Measurements from ENCODE around the gene SCAMP1.
A peak's percentile ranks its signal among the peaks of the same experiment; 100 is the strongest.
"Not testable (repeated sequence)": the region's sequence is repeated elsewhere in the genome, so short reads cannot be mapped to it uniquely, and the experiment has no call there.

SCAMP1 gene

GRCh38 chr5:78433972-78434371 lies 73.6 kb downstream of the SCAMP1 start:
- Histone ChIP-seq H3K9me3 (ENCODE audit: control insufficient read depth, low read length) (no peaks in the 10 kb centered on the region), H3K4me1 (ENCODE audit: control insufficient read depth, insufficient read depth, low read length) (no peaks in the 10 kb centered on the region), H3K27me3 (replicated peaks; ENCODE audit: control insufficient read depth, insufficient read depth, low read length) (no peaks in the 10 kb centered on the region), H3K9ac (ENCODE audit: low read length) (no peak overlapping the region), H3K4me3 (ENCODE audit: low read length) (no peak overlapping the region), H3K36me3 (ENCODE audit: control insufficient read depth, insufficient read depth, low read length, severe bottlenecking) (peaks cover 2% of the 10 kb centered on the region)
- no peak for DNase-seq (ENCODE audit: low read depth)

GRCh38 chr5:78447775-78448424 lies 87.5 kb downstream of the SCAMP1 start:
- Histone ChIP-seq H3K27me3 (replicated peaks; ENCODE audit: control insufficient read depth, insufficient read depth, low read length) (no peaks in the 10 kb centered on the region), H3K9me3 (ENCODE audit: control insufficient read depth, low read length) (no peaks in the 10 kb centered on the region), H3K4me1 (ENCODE audit: control insufficient read depth, insufficient read depth, low read length) (no peaks in the 10 kb centered on the region), H3K36me3 (ENCODE audit: control insufficient read depth, insufficient read depth, low read length, severe bottlenecking) (peaks cover 10% of the 10 kb centered on the region), H3K4me3 (ENCODE audit: low read length) (no peak overlapping the region), H3K9ac (ENCODE audit: low read length) (no peak overlapping the region)
- DNase-seq (ENCODE audit: low read depth) = no peak

DNA sequence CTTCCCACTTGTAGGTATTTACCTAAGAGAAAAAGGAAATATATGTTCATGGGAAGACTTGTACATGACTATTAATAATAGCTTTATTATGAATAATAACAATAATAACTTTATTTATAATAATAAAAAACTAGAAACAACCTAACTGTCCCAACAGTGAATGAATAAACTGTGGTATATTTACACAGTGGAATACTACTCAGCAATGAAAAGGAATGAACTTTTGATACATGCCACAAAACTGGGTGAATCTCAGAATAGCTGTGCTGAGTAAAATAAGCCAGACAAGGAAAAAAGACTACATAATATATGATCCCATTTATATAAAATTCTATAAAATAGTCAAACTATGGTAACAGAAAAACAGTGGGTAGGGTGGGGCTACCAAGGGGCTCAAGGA lies 88.7 kb downstream of the SCAMP1 start:
- Histone ChIP-seq H3K36me3 (ENCODE audit: control insufficient read depth, insufficient read depth, low read length, severe bottlenecking) (peaks cover 10% of the 10 kb centered on the region), H3K9ac (ENCODE audit: low read length) (no peak overlapping the region), H3K4me3 (ENCODE audit: low read length) (no peak overlapping the region), H3K27me3 (replicated peaks; ENCODE audit: control insufficient read depth, insufficient read depth, low read length) (no peaks in the 10 kb centered on the region), H3K4me1 (ENCODE audit: control insufficient read depth, insufficient read depth, low read length) (no peaks in the 10 kb centered on the region), H3K9me3 (ENCODE audit: control insufficient read depth, low read length) (no peaks in the 10 kb centered on the region)
- no peak for DNase-seq (ENCODE audit: low read depth)

- H3K4me1 ChIP-seq (ENCODE audit: control insufficient read depth, insufficient read depth, low read length); H3K4me3 ChIP-seq (ENCODE audit: low read length); H3K27me3 ChIP-seq (replicated peaks; ENCODE audit: control insufficient read depth, insufficient read depth, low read length); DNase-seq (ENCODE audit: low read depth); H3K36me3 ChIP-seq (ENCODE audit: control insufficient read depth, insufficient read depth, low read length, severe bottlenecking); H3K9me3 ChIP-seq (ENCODE audit: control insufficient read depth, low read length); H3K9ac ChIP-seq (ENCODE audit: low read length): not testable (repeated sequence)
Measured at GRCh38 chr5:78457507-78457906, 97.1 kb downstream of the SCAMP1 start.

DNA sequence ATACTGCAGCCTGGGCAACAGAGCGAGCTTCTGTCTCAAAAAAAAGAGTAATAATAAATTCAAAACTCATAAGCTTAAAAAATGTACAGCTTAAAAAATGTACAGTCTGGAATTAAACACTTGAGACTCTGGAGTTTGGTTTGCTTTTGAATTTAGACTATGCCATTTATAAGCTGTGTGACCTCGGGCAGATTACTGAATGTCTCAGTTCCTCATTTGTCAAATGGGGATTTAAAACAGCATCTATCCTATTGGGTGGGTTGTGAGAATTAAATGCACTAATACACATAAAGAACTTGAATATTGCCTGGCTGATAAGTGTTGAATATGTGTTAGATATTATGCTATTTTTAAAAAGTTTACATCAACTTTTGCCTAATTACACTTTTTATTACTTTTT lies 98.4 kb downstream of the SCAMP1 start:
- Histone ChIP-seq H3K4me3 (ENCODE audit: low read length) (no peak overlapping the region), H3K9ac (ENCODE audit: low read length) (no peak overlapping the region), H3K9me3 (ENCODE audit: control insufficient read depth, low read length) (no peaks in the 10 kb centered on the region), H3K36me3 (ENCODE audit: control insufficient read depth, insufficient read depth, low read length, severe bottlenecking) (no peaks in the 10 kb centered on the region), H3K4me1 (ENCODE audit: control insufficient read depth, insufficient read depth, low read length) (no peaks in the 10 kb centered on the region), H3K27me3 (replicated peaks; ENCODE audit: control insufficient read depth, insufficient read depth, low read length) (no peaks in the 10 kb centered on the region)
- DNase-seq (ENCODE audit: low read depth) = no peak

GRCh38 chr5:78467140-78467539 lies 106.7 kb downstream of the SCAMP1 start:
- Histone ChIP-seq H3K9me3 (ENCODE audit: control insufficient read depth, low read length) (no peaks in the 10 kb centered on the region), H3K36me3 (ENCODE audit: control insufficient read depth, insufficient read depth, low read length, severe bottlenecking) (no peaks in the 10 kb centered on the region), H3K4me3 (ENCODE audit: low read length) (no peak overlapping the region), H3K9ac (ENCODE audit: low read length) (no peak overlapping the region), H3K27me3 (replicated peaks; ENCODE audit: control insufficient read depth, insufficient read depth, low read length) (no peaks in the 10 kb centered on the region), H3K4me1 (ENCODE audit: control insufficient read depth, insufficient read depth, low read length) (peaks cover 12% of the 10 kb centered on the region)
- no peak for DNase-seq (ENCODE audit: low read depth)

DNA sequence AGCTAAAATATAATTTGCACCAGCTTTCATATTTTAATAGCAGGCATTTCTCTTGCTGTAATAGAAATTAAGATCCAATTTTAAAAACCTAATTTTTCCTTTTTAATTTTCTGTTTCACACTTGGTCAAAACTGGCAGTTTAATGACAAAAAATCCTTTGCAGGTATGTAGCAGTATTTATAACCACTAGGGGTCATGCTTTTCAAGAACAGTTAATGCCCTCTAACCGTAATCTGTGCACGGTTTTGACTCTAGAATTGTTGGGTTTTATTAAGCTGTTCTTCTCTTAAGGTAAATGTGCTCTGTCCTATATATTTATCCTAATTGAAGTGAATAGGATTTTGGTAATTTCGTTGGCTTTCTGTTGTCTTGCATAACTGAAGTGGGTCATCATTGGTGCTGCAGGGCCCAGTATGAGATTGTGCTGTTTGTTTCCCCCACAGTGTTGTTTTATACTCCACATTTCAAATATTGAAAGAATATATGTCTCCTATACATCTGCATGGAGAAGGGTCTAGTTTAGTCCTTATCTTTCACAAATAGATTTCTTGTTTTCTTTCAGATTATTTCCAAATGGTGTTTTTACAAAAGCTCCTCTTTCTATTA lies 107.4 kb downstream of the SCAMP1 start:
- Histone ChIP-seq H3K4me3 (ENCODE audit: low read length) (no peak overlapping the region), H3K27me3 (replicated peaks; ENCODE audit: control insufficient read depth, insufficient read depth, low read length) (no peaks in the 10 kb centered on the region), H3K36me3 (ENCODE audit: control insufficient read depth, insufficient read depth, low read length, severe bottlenecking) (no peaks in the 10 kb centered on the region), H3K4me1 (ENCODE audit: control insufficient read depth, insufficient read depth, low read length) (peaks cover 12% of the 10 kb centered on the region), H3K9me3 (ENCODE audit: control insufficient read depth, low read length) (no peaks in the 10 kb centered on the region), H3K9ac (ENCODE audit: low read length) (no peak overlapping the region)
- peak; percentile 72 for DNase-seq (ENCODE audit: low read depth)

- no peak overlapping the region for H3K9ac ChIP-seq (ENCODE audit: low read length)
- peaks cover 12% of the 10 kb centered on the region for H3K4me1 ChIP-seq (ENCODE audit: control insufficient read depth, insufficient read depth, low read length)
- H3K4me3 ChIP-seq (ENCODE audit: low read length) = no peak overlapping the region
- no peaks in the 10 kb centered on the region for H3K27me3 ChIP-seq (replicated peaks; ENCODE audit: control insufficient read depth, insufficient read depth, low read length)
- H3K36me3 ChIP-seq (ENCODE audit: control insufficient read depth, insufficient read depth, low read length, severe bottlenecking) = no peaks in the 10 kb centered on the region
- H3K9me3 ChIP-seq (ENCODE audit: control insufficient read depth, low read length) = no peaks in the 10 kb centered on the region
- no peak for DNase-seq (ENCODE audit: low read depth)
Measured at GRCh38 chr5:78471896-78472295, 111.5 kb downstream of the SCAMP1 start.

DNA sequence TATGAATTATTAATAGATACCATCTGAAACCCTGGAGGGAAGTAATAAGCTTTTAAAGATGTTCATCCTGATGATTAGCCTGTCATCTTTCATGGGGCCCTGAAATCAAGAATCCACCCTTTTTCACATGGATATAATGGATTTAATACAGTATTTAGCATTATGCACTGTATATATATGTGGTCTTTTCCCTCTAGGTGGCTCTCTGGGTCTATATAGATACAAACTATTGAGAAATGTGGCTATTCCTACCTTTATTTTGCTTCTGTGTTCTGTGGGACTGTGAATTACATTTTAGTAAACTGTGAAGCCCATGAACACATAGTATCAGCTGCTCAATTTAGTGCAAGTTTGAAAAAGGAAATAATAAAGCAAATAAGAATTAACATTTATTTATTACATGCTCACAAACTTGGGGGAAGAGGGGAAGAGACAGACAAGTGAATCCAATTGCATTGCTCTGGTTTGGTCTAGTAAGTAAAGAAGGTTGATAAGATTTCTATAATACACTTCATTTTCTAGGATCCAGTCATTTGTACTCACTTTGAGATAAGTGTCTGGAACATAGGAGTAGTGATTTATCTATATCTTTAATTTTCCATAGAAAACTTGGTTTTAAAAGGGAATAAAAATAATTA lies 112.2 kb downstream of the SCAMP1 start:
- H3K9me3 ChIP-seq (ENCODE audit: control insufficient read depth, low read length) = no peaks in the 10 kb centered on the region
- no peak overlapping the region for H3K9ac ChIP-seq (ENCODE audit: low read length)

DNA sequence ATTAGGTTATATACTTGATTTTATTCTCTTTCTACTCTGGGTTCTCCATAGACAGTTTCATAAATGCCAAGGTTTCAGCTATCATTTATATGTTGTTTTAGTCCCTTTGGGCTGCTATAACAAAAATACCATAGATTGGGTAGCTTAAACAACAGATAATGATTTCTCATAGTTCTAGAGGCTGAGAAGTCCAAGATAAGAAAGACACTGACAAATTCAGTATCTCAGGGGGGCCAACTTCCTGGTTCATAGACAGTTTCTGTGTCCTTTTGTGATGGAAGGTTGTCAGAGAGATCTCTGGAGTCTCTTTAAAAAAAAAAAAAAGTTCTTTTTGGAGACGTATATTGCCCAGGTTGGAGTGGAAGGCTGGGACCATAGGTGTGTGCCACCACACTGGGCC lies 113.3 kb downstream of the SCAMP1 start:
- no peaks in the 10 kb centered on the region for H3K27me3 ChIP-seq (replicated peaks; ENCODE audit: control insufficient read depth, insufficient read depth, low read length)
- H3K9ac ChIP-seq (ENCODE audit: low read length) = no peak overlapping the region
- no peaks in the 10 kb centered on the region for H3K9me3 ChIP-seq (ENCODE audit: control insufficient read depth, low read length)
- no peak for DNase-seq (ENCODE audit: low read depth)
- H3K4me1 ChIP-seq (ENCODE audit: control insufficient read depth, insufficient read depth, low read length) = peaks cover 8% of the 10 kb centered on the region
- H3K36me3 ChIP-seq (ENCODE audit: control insufficient read depth, insufficient read depth, low read length, severe bottlenecking) = no peaks in the 10 kb centered on the region
- H3K4me3 ChIP-seq (ENCODE audit: low read length) = no peak overlapping the region

More for the DNA sequence above, 112.2 kb downstream of the SCAMP1 start:
- no peaks in the 10 kb centered on the region for H3K27me3 ChIP-seq (replicated peaks; ENCODE audit: control insufficient read depth, insufficient read depth, low read length)
- no peaks in the 10 kb centered on the region for H3K36me3 ChIP-seq (ENCODE audit: control insufficient read depth, insufficient read depth, low read length, severe bottlenecking)
- peaks cover 12% of the 10 kb centered on the region for H3K4me1 ChIP-seq (ENCODE audit: control insufficient read depth, insufficient read depth, low read length)
- no peak overlapping the region for H3K4me3 ChIP-seq (ENCODE audit: low read length)
- DNase-seq (ENCODE audit: low read depth) = peak; percentile 70

- Histone ChIP-seq H3K9me3 (ENCODE audit: control insufficient read depth, low read length) (no peaks in the 10 kb centered on the region), H3K27me3 (replicated peaks; ENCODE audit: control insufficient read depth, insufficient read depth, low read length) (no peaks in the 10 kb centered on the region), H3K9ac (ENCODE audit: low read length) (no peak overlapping the region), H3K4me3 (ENCODE audit: low read length) (no peak overlapping the region), H3K4me1 (ENCODE audit: control insufficient read depth, insufficient read depth, low read length) (peaks cover 2% of the 10 kb centered on the region), H3K36me3 (ENCODE audit: control insufficient read depth, insufficient read depth, low read length, severe bottlenecking) (no peaks in the 10 kb centered on the region)
- no peak for DNase-seq (ENCODE audit: low read depth)
Measured at GRCh38 chr5:78475370-78475769, 115.0 kb downstream of the SCAMP1 start.

Measured in adipocyte (in vitro differentiated cells).